Panc1 (cell line): ENCODE results near the gene SLC45A1. TPM values are rescaled to one million over a fixed set of nuclear protein-coding genes. Genes with fewer than 3 reads are reported as not detected.

Experiments used
- ATAC-seq: fragments of 200-7000 bp; cut with Tn5 transposase; 2 replicates; pipeline ENCODE4 v1.9.1; 2020; ENCODE audit warnings: mild to moderate bottlenecking, moderate library complexity
- BruUV-seq: library from RNA; stranded (reverse); fragments of 400-500 nt; replicated peaks from 2 replicates; lab custom pipeline; 2021; lab: Mats Ljungman, UMichigan
- CTCF ChIA-PET: fragments of 300-600 bp; sonication (Branson Sonifier 250); formaldehyde crosslinking; loops from one replicate; lab custom pipeline; 2022; ENCODE audit warnings: antibody characterized with exemption; lab: Charles Lee
- POLR2A ChIA-PET: fragments of 300-600 bp; sonication (Branson Sonifier 250); formaldehyde crosslinking; loops from one replicate; lab custom pipeline; 2022; ENCODE audit warnings: antibody characterized with exemption; lab: Charles Lee
- DNase-seq: peaks from one replicate; pipeline ENCODE4 v3.0.0-alpha.2; 2010; ENCODE audit warnings: low read depth, low spot score
- H3K27ac ChIP-seq: 2 replicates; pipeline ENCODE4 v1.5.1; 2011; ENCODE audit warnings: mild to moderate bottlenecking, low read length, inconsistent platforms
- H3K27me3 ChIP-seq: fragments of 200-500 bp; sonication (Bioruptor generic); 2 replicates; pipeline ENCODE4 v1.6.0; 2014; ENCODE audit warnings: low read length, inconsistent platforms; ENCODE audit not compliant: control insufficient read depth, insufficient read depth
- H3K36me3 ChIP-seq: fragments of 200-500 bp; sonication (Bioruptor generic); 2 replicates; pipeline ENCODE4 v1.5.1; 2014; ENCODE audit warnings: inconsistent platforms, mild to moderate bottlenecking, low read length, moderate library complexity; ENCODE audit not compliant: control insufficient read depth, insufficient read depth
- H3K4me1 ChIP-seq: 2 replicates; pipeline ENCODE4 v1.5.1; 2011; ENCODE audit warnings: inconsistent platforms, mild to moderate bottlenecking, low read length, moderate library complexity; ENCODE audit not compliant: control insufficient read depth, insufficient read depth
- H3K4me3 ChIP-seq, 2 experiments: 2 replicates each; pipeline ENCODE4 v1.5.1; 2011 to 2012; ENCODE audit warnings: low read depth in 2 of 2, low read length in 2 of 2, mild to moderate bottlenecking in 2 of 2, inconsistent platforms in 1 of 2, moderate library complexity in 1 of 2
- H3K9me3 ChIP-seq: fragments of 200-500 bp; sonication (Bioruptor generic); 2 replicates; pipeline ENCODE4 v1.5.1; 2014; ENCODE audit warnings: low read depth, mild to moderate bottlenecking, inconsistent platforms, low read length, moderate library complexity; ENCODE audit not compliant: control insufficient read depth, insufficient read depth
- POLR2AphosphoS5 ChIP-seq: IDR thresholded peaks from 2 replicates; pipeline ENCODE4 v1.6.1; 2012; ENCODE audit warnings: mild to moderate bottlenecking, low read depth, low read length, moderate library complexity
- SIN3A ChIP-seq: IDR thresholded peaks from 2 replicates; pipeline ENCODE4 v1.6.1; 2012; ENCODE audit warnings: low read depth, mild to moderate bottlenecking, low read length, moderate library complexity, borderline replicate concordance; ENCODE audit not compliant: insufficient read depth
- TCF7L2 ChIP-seq: IDR thresholded peaks from 2 replicates; pipeline ENCODE4 v1.6.1; 2011; ENCODE audit warnings: mild to moderate bottlenecking, low read depth, low read length, inconsistent platforms
- in situ Hi-C: cut with HindIII; loops from 2 replicates; pipeline ENCODE4 v1.10.0; 2016; ENCODE audit warnings: low sequenced_read_pairs, low pct_unique_long_range_greater_than_20kb
- intact Hi-C: fragments of 100-400 bp; cut with micrococcal nuclease; formaldehyde crosslinking; loops from one replicate; pipeline ENCODE4 v1.10.0; 2022; ENCODE audit not compliant: unreplicated experiment
- total RNA-seq: library from RNA; stranded (reverse); gene quantifications from one replicate; pipeline ENCODE4 v1.2.1, GENCODE V29; 2021; ENCODE audit not compliant: unreplicated experiment
- TF ChIP-seq, protein P1 (sequence below): fragments of 450-650 bp; IDR thresholded peaks from 2 replicates; pipeline ENCODE4 v1.5.1; 2017; ENCODE audit warnings: mild to moderate bottlenecking
- TF ChIP-seq, protein P2 (sequence below), 2 experiments: IDR thresholded peaks; 2 replicates each; pipeline ENCODE4 v1.6.1; 2011 to 2012; ENCODE audit warnings: low read depth in 2 of 2, control low read depth in 1 of 2, low read length in 1 of 2, mild to moderate bottlenecking in 1 of 2, moderate library complexity in 1 of 2; ENCODE audit not compliant: insufficient read depth in 1 of 2

SLC45A1 gene
- total RNA-seq, 1 experiment from 2014 or later: 11.3 TPM

DNA sequence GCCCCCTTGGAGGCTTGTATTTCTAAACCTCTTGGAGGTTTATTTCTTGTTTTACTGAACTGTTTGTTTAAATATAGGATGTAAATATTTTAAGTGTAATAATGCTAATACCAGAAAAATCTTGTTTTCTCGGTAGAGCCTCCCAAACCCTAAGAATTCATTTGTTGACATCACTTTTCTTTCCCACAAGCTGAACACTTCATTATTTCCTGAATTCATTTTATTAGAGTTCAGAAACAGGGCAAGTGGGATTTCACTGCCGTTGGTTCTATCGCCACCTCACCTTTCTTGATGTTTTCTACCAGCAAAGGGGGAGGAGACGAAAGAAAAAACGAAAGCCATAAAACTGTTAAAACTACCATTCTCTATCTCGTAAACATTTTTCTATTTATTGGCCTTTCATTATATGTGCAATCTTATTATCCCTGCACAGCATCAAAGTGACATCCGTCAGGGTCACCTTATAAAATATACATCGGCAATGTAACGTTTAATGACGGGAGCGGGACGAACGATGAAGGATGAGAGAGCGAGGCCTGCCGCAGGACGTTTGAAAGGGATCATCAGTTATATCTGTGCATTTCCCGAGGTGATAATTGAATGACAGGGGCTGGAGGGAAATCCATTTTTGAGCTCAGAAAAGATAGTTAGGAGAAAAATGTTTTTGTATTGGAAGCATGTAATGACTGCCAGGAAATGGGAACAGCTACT lies 59.5 kb downstream of the SLC45A1 start:
- peaks cover 75% of the 10 kb centered on the region for H3K4me1 ChIP-seq
- H3K27me3 ChIP-seq: no peaks in the 10 kb centered on the region
- no peak for DNase-seq
- ChIA-PET CTCF (no interaction called here), POLR2A (no interaction called here)
- in situ Hi-C loops: no loop called here
- TF ChIP-seq, protein P1, sequence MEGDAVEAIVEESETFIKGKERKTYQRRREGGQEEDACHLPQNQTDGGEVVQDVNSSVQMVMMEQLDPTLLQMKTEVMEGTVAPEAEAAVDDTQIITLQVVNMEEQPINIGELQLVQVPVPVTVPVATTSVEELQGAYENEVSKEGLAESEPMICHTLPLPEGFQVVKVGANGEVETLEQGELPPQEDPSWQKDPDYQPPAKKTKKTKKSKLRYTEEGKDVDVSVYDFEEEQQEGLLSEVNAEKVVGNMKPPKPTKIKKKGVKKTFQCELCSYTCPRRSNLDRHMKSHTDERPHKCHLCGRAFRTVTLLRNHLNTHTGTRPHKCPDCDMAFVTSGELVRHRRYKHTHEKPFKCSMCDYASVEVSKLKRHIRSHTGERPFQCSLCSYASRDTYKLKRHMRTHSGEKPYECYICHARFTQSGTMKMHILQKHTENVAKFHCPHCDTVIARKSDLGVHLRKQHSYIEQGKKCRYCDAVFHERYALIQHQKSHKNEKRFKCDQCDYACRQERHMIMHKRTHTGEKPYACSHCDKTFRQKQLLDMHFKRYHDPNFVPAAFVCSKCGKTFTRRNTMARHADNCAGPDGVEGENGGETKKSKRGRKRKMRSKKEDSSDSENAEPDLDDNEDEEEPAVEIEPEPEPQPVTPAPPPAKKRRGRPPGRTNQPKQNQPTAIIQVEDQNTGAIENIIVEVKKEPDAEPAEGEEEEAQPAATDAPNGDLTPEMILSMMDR: no peak
- TF ChIP-seq POLR2AphosphoS5 (no peak), SIN3A (no peak)
- TF ChIP-seq, protein P2, sequence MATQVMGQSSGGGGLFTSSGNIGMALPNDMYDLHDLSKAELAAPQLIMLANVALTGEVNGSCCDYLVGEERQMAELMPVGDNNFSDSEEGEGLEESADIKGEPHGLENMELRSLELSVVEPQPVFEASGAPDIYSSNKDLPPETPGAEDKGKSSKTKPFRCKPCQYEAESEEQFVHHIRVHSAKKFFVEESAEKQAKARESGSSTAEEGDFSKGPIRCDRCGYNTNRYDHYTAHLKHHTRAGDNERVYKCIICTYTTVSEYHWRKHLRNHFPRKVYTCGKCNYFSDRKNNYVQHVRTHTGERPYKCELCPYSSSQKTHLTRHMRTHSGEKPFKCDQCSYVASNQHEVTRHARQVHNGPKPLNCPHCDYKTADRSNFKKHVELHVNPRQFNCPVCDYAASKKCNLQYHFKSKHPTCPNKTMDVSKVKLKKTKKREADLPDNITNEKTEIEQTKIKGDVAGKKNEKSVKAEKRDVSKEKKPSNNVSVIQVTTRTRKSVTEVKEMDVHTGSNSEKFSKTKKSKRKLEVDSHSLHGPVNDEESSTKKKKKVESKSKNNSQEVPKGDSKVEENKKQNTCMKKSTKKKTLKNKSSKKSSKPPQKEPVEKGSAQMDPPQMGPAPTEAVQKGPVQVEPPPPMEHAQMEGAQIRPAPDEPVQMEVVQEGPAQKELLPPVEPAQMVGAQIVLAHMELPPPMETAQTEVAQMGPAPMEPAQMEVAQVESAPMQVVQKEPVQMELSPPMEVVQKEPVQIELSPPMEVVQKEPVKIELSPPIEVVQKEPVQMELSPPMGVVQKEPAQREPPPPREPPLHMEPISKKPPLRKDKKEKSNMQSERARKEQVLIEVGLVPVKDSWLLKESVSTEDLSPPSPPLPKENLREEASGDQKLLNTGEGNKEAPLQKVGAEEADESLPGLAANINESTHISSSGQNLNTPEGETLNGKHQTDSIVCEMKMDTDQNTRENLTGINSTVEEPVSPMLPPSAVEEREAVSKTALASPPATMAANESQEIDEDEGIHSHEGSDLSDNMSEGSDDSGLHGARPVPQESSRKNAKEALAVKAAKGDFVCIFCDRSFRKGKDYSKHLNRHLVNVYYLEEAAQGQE (IDR thresholded peaks at IDR 0.05; ENCODE audit: insufficient read depth in 1 of 2, low read depth in 2 of 2, low read length in 1 of 2): no peak
- H3K36me3 ChIP-seq: peaks cover 13% of the 10 kb centered on the region
- no peak overlapping the region for H3K4me3 ChIP-seq
- no peak for ATAC-seq
- intact Hi-C loops: no loop called here
- BruUV-seq: TSS peak; percentile 4
- H3K27ac ChIP-seq: peak overlapping the region; percentile 55
- no peaks in the 10 kb centered on the region for H3K9me3 ChIP-seq

DNA sequence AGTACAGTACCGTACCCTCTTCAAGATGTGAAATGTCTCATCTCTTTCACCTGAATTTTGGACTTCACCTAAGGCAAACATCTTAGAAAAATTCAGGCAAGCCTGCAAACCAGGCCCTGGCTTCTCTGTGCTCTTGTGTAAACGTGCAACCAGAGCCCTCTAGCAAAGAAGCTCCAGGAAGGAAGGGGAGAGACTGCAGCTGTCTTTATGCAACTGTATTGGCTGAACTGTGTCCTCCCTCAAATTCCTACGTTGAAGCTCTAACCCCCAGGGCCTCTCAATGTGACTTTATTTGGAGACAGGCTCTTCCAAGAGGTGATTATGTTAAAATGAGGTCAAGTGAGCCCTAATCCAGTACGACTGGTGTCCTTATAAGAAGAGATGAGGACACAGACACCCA lies 60.3 kb downstream of the SLC45A1 start:
- BruUV-seq: no TSS peak
- no peak for DNase-seq
- Histone ChIP-seq H3K36me3 (peaks cover 13% of the 10 kb centered on the region), H3K4me1 (peaks cover 68% of the 10 kb centered on the region), H3K4me3 (no peak overlapping the region), H3K27ac (peak overlapping the region; percentile 11), H3K27me3 (no peaks in the 10 kb centered on the region), H3K9me3 (no peaks in the 10 kb centered on the region)
- in situ Hi-C loops (no loop called here), intact Hi-C loops (no loop called here)
- TF ChIP-seq POLR2AphosphoS5 (no peak), TCF7L2 (no peak), SIN3A (no peak)
- TF ChIP-seq, protein P1: no peak
- ChIA-PET POLR2A (no interaction called here), CTCF (no interaction called here)
- ATAC-seq: no peak
